Measurements from ENCODE around the gene ZNF639.
"Not testable (repeated sequence)": the region's sequence is repeated elsewhere in the genome, so short reads cannot be mapped to it uniquely, and the experiment has no call there.

ZNF639 gene

GRCh38 chr3:179299999-179300613, 22.7 kb upstream of the ZNF639 start:
- Mint-ChIP-seq H3K27ac (no peak overlapping the region), H3K4me1 (peaks cover 0 to 5% of the 10 kb centered on the region in 2 donors), H3K9me3 (peaks cover 1 to 4% of the 10 kb centered on the region in 2 donors), H3K4me3 (no peak overlapping the region), H3K27me3 (peaks cover 0 to 3% of the 10 kb centered on the region in 2 donors), H3K36me3 (peaks cover 0 to 3% of the 10 kb centered on the region in 2 donors)
- DNase-seq (no peak), ATAC-seq (replicated peaks) (peak; percentile 80 to 92)

- Mint-ChIP-seq H3K4me1 (peaks cover 0 to 6% of the 10 kb centered on the region in 2 donors), H3K27ac (no peak overlapping the region), H3K27me3 (peaks cover 0 to 2% of the 10 kb centered on the region in 2 donors), H3K4me3 (no peak overlapping the region), H3K9me3 (peaks cover 1 to 3% of the 10 kb centered on the region in 2 donors), H3K36me3 (peaks cover 0 to 2% of the 10 kb centered on the region in 2 donors)
- ATAC-seq (replicated peaks) (no peak), DNase-seq (no peak)
These were observed 21.2 kb upstream of the ZNF639 start for GRCh38 chr3:179301645-179302044.

- Mint-ChIP-seq H3K36me3 (no peaks in the 10 kb centered on the region), H3K4me3 (no peak overlapping the region), H3K27me3 (no peaks in the 10 kb centered on the region), H3K4me1 (peaks cover 0 to 3% of the 10 kb centered on the region in 2 donors), H3K27ac (no peak overlapping the region), H3K9me3 (no peaks in the 10 kb centered on the region)
- ATAC-seq (replicated peaks) (no peak), DNase-seq (no peak)
These were observed 20.7 kb upstream of the ZNF639 start for GRCh38 chr3:179302111-179302510.

GRCh38 chr3:179304605-179305004, 18.2 kb upstream of the ZNF639 start:
- no peaks in the 10 kb centered on the region for H3K27me3 Mint-ChIP-seq
- peaks cover 0 to 7% of the 10 kb centered on the region in 2 donors for H3K4me1 Mint-ChIP-seq
- H3K4me3 Mint-ChIP-seq: no peak overlapping the region
- no peaks in the 10 kb centered on the region for H3K9me3 Mint-ChIP-seq
- H3K27ac Mint-ChIP-seq: no peak overlapping the region
- ATAC-seq (replicated peaks) (no peak), DNase-seq (no peak)
- no peaks in the 10 kb centered on the region for H3K36me3 Mint-ChIP-seq

GRCh38 chr3:179307362-179307761, 15.5 kb upstream of the ZNF639 start:
- not testable (repeated sequence) for H3K9me3 Mint-ChIP-seq; H3K36me3 Mint-ChIP-seq; H3K27ac Mint-ChIP-seq; H3K4me3 Mint-ChIP-seq; H3K4me1 Mint-ChIP-seq; H3K27me3 Mint-ChIP-seq; ATAC-seq (replicated peaks); DNase-seq

GRCh38 chr3:179308001-179308400, 14.8 kb upstream of the ZNF639 start:
- ATAC-seq (replicated peaks): no peak
- H3K27ac Mint-ChIP-seq: peak overlapping the region; percentile 59

GRCh38 chr3:179309225-179310078, 13.4 kb upstream of the ZNF639 start:
- no peaks in the 10 kb centered on the region for H3K36me3 Mint-ChIP-seq
- no peaks in the 10 kb centered on the region for H3K27me3 Mint-ChIP-seq
- H3K9me3 Mint-ChIP-seq: no peaks in the 10 kb centered on the region
- no peak overlapping the region for H3K27ac Mint-ChIP-seq
- H3K4me3 Mint-ChIP-seq: no peak overlapping the region
- DNase-seq (no peak), ATAC-seq (replicated peaks) (peak; percentile 89 to 95)
- H3K4me1 Mint-ChIP-seq: peaks cover 0 to 7% of the 10 kb centered on the region in 2 donors

More at GRCh38 chr3:179308001-179308400, 14.8 kb upstream of the ZNF639 start:
- Mint-ChIP-seq H3K36me3 (no peaks in the 10 kb centered on the region), H3K27me3 (no peaks in the 10 kb centered on the region), H3K4me3 (no peak overlapping the region), H3K4me1 (peaks cover 0 to 7% of the 10 kb centered on the region in 2 donors), H3K9me3 (no peaks in the 10 kb centered on the region)
- DNase-seq: no peak

- Mint-ChIP-seq H3K27me3 (no peaks in the 10 kb centered on the region), H3K4me1 (peaks cover 9 to 24% of the 10 kb centered on the region in 2 donors), H3K27ac (no peak overlapping the region), H3K4me3 (no peak overlapping the region), H3K9me3 (no peaks in the 10 kb centered on the region), H3K36me3 (no peaks in the 10 kb centered on the region)
- DNase-seq (no peak), ATAC-seq (replicated peaks) (no peak)
These were observed 4.0 kb upstream of the ZNF639 start for GRCh38 chr3:179318876-179319275.

GRCh38 chr3:179321668-179322285, 1.1 kb upstream of the ZNF639 start:
- Mint-ChIP-seq H3K9me3 (no peaks in the 10 kb centered on the region), H3K4me1 (peaks cover 17 to 35% of the 10 kb centered on the region in 2 donors), H3K36me3 (peaks cover 0 to 4% of the 10 kb centered on the region in 2 donors), H3K27me3 (no peaks in the 10 kb centered on the region), H3K27ac (peak overlapping the region; percentile 93), H3K4me3 (peak overlapping the region; percentile 88 to 89)
- no peak for DNase-seq
- ATAC-seq (replicated peaks): no peak

GRCh38 chr3:179323197-179324110, 623 bp downstream of the ZNF639 start:
- Mint-ChIP-seq H3K36me3 (peaks cover 0 to 4% of the 10 kb centered on the region in 2 donors), H3K27me3 (no peaks in the 10 kb centered on the region), H3K4me3 (peak overlapping the region; percentile 84 to 89), H3K27ac (peak overlapping the region; percentile 94), H3K4me1 (peaks cover 17 to 35% of the 10 kb centered on the region in 2 donors), H3K9me3 (no peaks in the 10 kb centered on the region)
- DNase-seq: peak; percentile 70
- peak; percentile 69 to 71 for ATAC-seq (replicated peaks)

- DNase-seq: no peak
- no peak for ATAC-seq (replicated peaks)
- H3K36me3 Mint-ChIP-seq: peaks cover 0 to 8% of the 10 kb centered on the region in 2 donors
- peak overlapping the region; percentile 84 to 89 for H3K4me3 Mint-ChIP-seq
- peaks cover 17 to 35% of the 10 kb centered on the region in 2 donors for H3K4me1 Mint-ChIP-seq
- peak overlapping the region; percentile 94 for H3K27ac Mint-ChIP-seq
- no peaks in the 10 kb centered on the region for H3K9me3 Mint-ChIP-seq
- H3K27me3 Mint-ChIP-seq: no peaks in the 10 kb centered on the region
These were observed 1.5 kb downstream of the ZNF639 start for GRCh38 chr3:179324270-179324754.

GRCh38 chr3:179330438-179330837, 7.6 kb downstream of the ZNF639 start:
- Mint-ChIP-seq H3K9me3 (no peaks in the 10 kb centered on the region), H3K4me1 (peaks cover 0 to 1% of the 10 kb centered on the region in 2 donors), H3K27me3 (no peaks in the 10 kb centered on the region), H3K27ac (no peak overlapping the region), H3K36me3 (peaks cover 15 to 40% of the 10 kb centered on the region in 2 donors), H3K4me3 (no peak overlapping the region)
- no peak for DNase-seq
- no peak for ATAC-seq (replicated peaks)

GRCh38 chr3:179332240-179332639, 9.4 kb downstream of the ZNF639 start:
- no peak for DNase-seq
- Mint-ChIP-seq H3K27ac (no peak overlapping the region), H3K27me3 (no peaks in the 10 kb centered on the region), H3K36me3 (peaks cover 22 to 44% of the 10 kb centered on the region in 2 donors), H3K9me3 (no peaks in the 10 kb centered on the region), H3K4me3 (no peak overlapping the region), H3K4me1 (no peaks in the 10 kb centered on the region)
- ATAC-seq (replicated peaks): no peak
